H1 (cell line): ENCODE data around the gene CTDSP1. TPM values are rescaled to one million over a fixed set of nuclear protein-coding genes. Genes with fewer than 3 reads are reported as not detected.

ENCODE experiments used
- E2F6 ChIP-seq: IDR thresholded peaks from 2 replicates; pipeline ENCODE4 v1.6.1; 2012; ENCODE audit warnings: inconsistent platforms
- polyA plus RNA-seq, 7 experiments: library from polyadenylated mRNA; depleted of rRNA in 3 of 7; stranded (reverse) in 5 of 7; unstranded in 2 of 7; fragments of >200 nt in 5 of 7; fragments of 200-250 nt in 2 of 7; gene quantifications; 1 replicate in 5 of 7; 2 replicates in 1 of 7; 4 replicates in 1 of 7; pipeline versions ENCODE4 v1.2.1 to v1.2.3, GENCODE V29; 2011 to 2013; ENCODE audit warnings: missing spikeins in 2 of 7, mixed read lengths in 2 of 7
- total RNA-seq: library from RNA; stranded (reverse); fragmentation: NEBNext Ultra II Directional; extraction: Animal tissue kit (Norgen Biotek cat#: 25700); gene quantifications from 2 replicates; pipeline ENCODE4 v1.2.1, GENCODE V29; 2021

Gene CTDSP1
- total and polyA plus RNA-seq, 2 of the 8 experiments (the other 6 are each of a cell fraction or from before 2014, with no cell fraction given): 20.3 to 35.2 TPM

DNA sequence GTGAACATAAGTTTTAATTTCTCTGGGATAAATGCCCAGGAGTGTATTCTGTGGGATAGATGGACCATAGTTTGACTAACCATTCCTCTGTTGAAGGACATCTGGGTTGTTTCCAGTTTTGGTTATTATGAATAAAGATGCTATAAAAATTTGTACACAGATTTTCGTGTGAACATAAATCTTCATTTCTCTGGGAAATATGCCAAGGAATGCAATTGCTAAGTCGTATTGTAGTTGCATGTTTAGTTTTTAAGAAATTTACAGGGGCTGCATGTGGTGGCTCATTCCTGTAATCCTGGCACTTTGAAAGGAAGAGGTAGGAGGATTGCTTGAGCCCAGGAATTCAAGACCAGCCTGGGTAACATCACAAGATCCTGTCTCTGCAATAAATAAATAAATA is 24.5 kb upstream of the CTDSP1 start (continued):
- no peak for TF ChIP-seq E2F6
